SK-N-SH treated with all-trans-retinoic acid at 6 μM for 48 hours (cell line): ENCODE measurements around the gene ELFN2.

Experiments
- ATAC-seq: fragments of 200-7000 bp; cut with Tn5 transposase; 3 replicates; pipeline ENCODE4 v1.9.1; 2020; ENCODE audit warnings: mild to moderate bottlenecking, moderate library complexity
- ARNTL ChIP-seq: fragments of 450-650 bp; formaldehyde crosslinking; IDR thresholded peaks from 2 replicates; pipeline ENCODE4 v1.5.0; 2020; ENCODE audit warnings: low read depth, mild to moderate bottlenecking, moderate library complexity, borderline replicate concordance
- CREB5 ChIP-seq: fragments of 250-450 bp; sonication (Bioruptor Pico); IDR thresholded peaks from 2 replicates; pipeline ENCODE4 v1.5.1; 2020; ENCODE audit warnings: low read depth, mild to moderate bottlenecking, moderate library complexity
- CSDC2 ChIP-seq: fragments of 250-450 bp; sonication (Bioruptor Pico); IDR thresholded peaks from 2 replicates; pipeline ENCODE4 v1.5.0; 2020; ENCODE audit warnings: mild to moderate bottlenecking, moderate library complexity
- CSRNP3 ChIP-seq: fragments of 250-450 bp; sonication (Bioruptor Pico); IDR thresholded peaks from 2 replicates; pipeline ENCODE4 v1.5.1; 2021; ENCODE audit warnings: mild to moderate bottlenecking, moderate library complexity
- ESRRG ChIP-seq: fragments of 250-450 bp; sonication (Bioruptor Pico); IDR thresholded peaks from 2 replicates; pipeline ENCODE4 v1.6.1; 2021; ENCODE audit warnings: mild to moderate bottlenecking
- ISL1 ChIP-seq: fragments of 250-450 bp; sonication (Bioruptor Pico); IDR thresholded peaks from 2 replicates; pipeline ENCODE4 v2.1.2; 2022; ENCODE audit warnings: mild to moderate bottlenecking, moderate library complexity
- OSR1 ChIP-seq: fragments of 250-450 bp; sonication (Bioruptor Pico); IDR thresholded peaks from 2 replicates; pipeline ENCODE4 v1.8.0; 2022; ENCODE audit warnings: moderate library complexity, mild to moderate bottlenecking, inconsistent platforms
- POU6F1 ChIP-seq: fragments of 250-450 bp; sonication (Bioruptor Pico); IDR thresholded peaks from 2 replicates; pipeline ENCODE4 v1.8.0; 2021; ENCODE audit warnings: low read depth, mild to moderate bottlenecking, moderate library complexity, borderline replicate concordance
- RARB ChIP-seq: fragments of 250-450 bp; sonication (Bioruptor Pico); IDR thresholded peaks from 2 replicates; pipeline ENCODE4 v1.8.0; 2021; ENCODE audit warnings: mild to moderate bottlenecking, moderate library complexity
- TCF4 ChIP-seq: fragments of 250-450 bp; sonication (Bioruptor Pico); IDR thresholded peaks from 2 replicates; pipeline ENCODE4 v1.8.0; 2021; ENCODE audit warnings: mild to moderate bottlenecking, moderate library complexity, borderline replicate concordance
- TSHZ2 ChIP-seq: fragments of 250-450 bp; sonication (Bioruptor Pico); IDR thresholded peaks from 2 replicates; pipeline ENCODE4 v1.5.0; 2020; ENCODE audit warnings: mild to moderate bottlenecking, moderate library complexity
- ZFP3 ChIP-seq: fragments of 250-450 bp; sonication (Bioruptor Pico); IDR thresholded peaks from 2 replicates; pipeline ENCODE4 v1.5.0; 2020; ENCODE audit warnings: mild to moderate bottlenecking, moderate library complexity
- ZFP30 ChIP-seq: fragments of 450-650 bp; formaldehyde crosslinking; IDR thresholded peaks from 2 replicates; pipeline ENCODE4 v1.5.0; 2022; ENCODE audit warnings: mild to moderate bottlenecking, moderate library complexity
- ZNF70 ChIP-seq: fragments of 450-650 bp; formaldehyde crosslinking; IDR thresholded peaks from 2 replicates; pipeline ENCODE4 v1.5.0; 2020; ENCODE audit warnings: mild to moderate bottlenecking, moderate library complexity

The ELFN2 gene

GRCh38 chr22:37346505-37346895 lies 80.8 kb downstream of the ELFN2 start:
- no peak for TF ChIP-seq CREB5 (CRISPR knock-in tag)
- no peak for TF ChIP-seq ZFP3
- TF ChIP-seq ZNF70: no peak

GRCh38 chr22:37345863-37346504 lies 81.3 kb downstream of the ELFN2 start:
- TF ChIP-seq ARNTL (CRISPR knock-in tag) (no peak), TCF4 (CRISPR knock-in tag) (peak; percentile 41; the same call in 1 of the 2 replicates)

More at GRCh38 chr22:37346505-37346895, 80.8 kb downstream of the ELFN2 start:
- ATAC-seq: no peak

GRCh38 chr22:37344735-37345449 lies 82.4 kb downstream of the ELFN2 start:
- ATAC-seq: no peak
- TF ChIP-seq CSRNP3 (CRISPR knock-in tag) (no peak), ISL1 (CRISPR knock-in tag) (no peak), ARNTL (CRISPR knock-in tag) (no peak)
- TF ChIP-seq, all 23 proteins: peak for 0

More at GRCh38 chr22:37345863-37346504, 81.3 kb downstream of the ELFN2 start:
- ATAC-seq: peak; percentile 62

GRCh38 chr22:37343863-37344734 lies 83.2 kb downstream of the ELFN2 start:
- ATAC-seq: no peak
- TF ChIP-seq OSR1 (CRISPR knock-in tag) (no peak), ZNF70 (no peak), RARB (no peak), CSRNP3 (CRISPR knock-in tag) (no peak), TSHZ2 (no peak), ARNTL (CRISPR knock-in tag) (no peak), CSDC2 (CRISPR knock-in tag) (no peak), ISL1 (CRISPR knock-in tag) (no peak), ZFP30 (CRISPR knock-in tag) (no peak), ESRRG (CRISPR knock-in tag) (no peak), POU6F1 (no peak)
